Skin of body (tissue), 2 donors: ENCODE results near the gene SYDE2. TPM values are rescaled to one million over a fixed set of nuclear protein-coding genes. Genes with fewer than 3 reads are reported as not detected.
A peak's percentile ranks its signal among the peaks of the same experiment; 100 is the strongest.
"Not testable (repeated sequence)": the region's sequence is repeated elsewhere in the genome, so short reads cannot be mapped to it uniquely, and the experiment has no call there.

ENCODE experiments used
- DNase-seq: peaks from one replicate; lab custom pipeline; 2025; lab: John Stamatoyannopoulos, UW
- total RNA-seq: library from RNA; depleted of rRNA; stranded (reverse); fragments of >200 nt; gene quantifications from one replicate; pipeline ENCODE4 v1.2.3, GENCODE V29; 2014

The SYDE2 gene
- 22.0 TPM for total RNA-seq

DNA sequence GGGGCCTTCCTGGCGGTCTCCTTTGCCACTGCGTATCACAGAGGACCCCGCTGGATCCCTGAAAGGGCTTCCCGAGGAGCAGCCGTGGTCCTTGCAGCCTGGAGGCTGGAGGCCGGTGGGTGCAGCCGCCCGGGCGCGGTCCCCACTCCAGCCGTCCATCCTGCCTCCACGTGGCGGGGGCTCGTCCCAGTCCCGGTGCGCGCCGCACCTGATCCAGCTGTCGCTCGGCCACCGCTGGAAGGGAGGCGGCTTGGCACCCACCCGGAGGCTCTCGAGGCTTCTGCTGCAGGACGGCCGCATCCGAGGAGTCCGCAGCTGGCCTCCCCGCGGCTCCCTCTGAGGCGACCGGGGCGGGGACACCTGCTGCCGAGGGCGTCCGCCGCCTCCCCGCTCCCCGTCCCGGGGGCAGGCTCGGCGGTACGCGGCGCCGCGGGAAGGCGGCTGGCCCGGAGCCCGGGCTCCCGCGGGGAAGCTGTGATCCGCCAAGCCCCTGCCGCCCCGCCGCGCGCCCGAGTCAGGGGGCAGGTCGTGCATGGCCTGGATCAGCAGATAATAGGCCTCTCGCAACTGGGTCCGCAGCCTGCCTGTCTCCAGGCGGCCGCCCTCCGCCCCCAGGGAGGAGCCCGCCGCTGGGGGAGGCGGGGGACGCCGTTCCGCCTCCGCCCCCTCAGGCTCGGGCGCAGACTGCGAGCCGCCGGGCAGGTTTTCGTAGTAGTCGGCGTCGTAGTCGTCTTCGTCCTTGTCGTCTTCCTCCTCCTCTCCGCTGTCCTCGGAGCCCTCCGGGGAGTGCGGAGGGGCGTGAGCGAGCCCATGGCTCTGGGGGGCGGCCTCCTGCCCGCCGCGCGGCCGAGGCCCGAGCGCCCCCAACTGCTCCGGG is at the start of gene SYDE2:
TSS of gene SYDE2 (minus strand) at position 554 of the 877 bp plus-strand sequence. CDS start at position 534, 20 bp downstream.
- DNase-seq: peak; percentile 32

DNA sequence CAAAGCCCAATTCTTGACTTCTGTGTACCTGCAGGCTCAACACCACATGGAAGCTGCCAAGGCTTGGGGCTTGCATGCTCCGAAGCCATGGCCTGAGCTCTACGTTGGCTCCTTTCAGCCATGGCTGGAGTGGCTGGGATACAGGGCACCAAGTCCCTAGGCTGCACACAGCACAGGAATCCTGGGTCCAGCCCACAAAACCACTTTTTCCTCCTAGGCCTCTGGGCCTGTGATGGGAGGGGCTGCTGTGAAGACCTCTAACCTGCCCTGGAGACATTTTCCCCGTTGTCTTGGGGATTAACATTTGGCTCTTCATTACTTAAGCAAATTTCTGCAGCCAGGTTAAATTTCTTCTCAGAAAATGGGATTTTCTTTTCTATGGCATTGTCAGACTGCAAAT is 48.2 kb upstream of the SYDE2 start:
- not testable (repeated sequence) for DNase-seq

- no peak for DNase-seq
These were observed 45.1 kb upstream of the SYDE2 start for GRCh38 chr1:85245891-85246290.

DNA sequence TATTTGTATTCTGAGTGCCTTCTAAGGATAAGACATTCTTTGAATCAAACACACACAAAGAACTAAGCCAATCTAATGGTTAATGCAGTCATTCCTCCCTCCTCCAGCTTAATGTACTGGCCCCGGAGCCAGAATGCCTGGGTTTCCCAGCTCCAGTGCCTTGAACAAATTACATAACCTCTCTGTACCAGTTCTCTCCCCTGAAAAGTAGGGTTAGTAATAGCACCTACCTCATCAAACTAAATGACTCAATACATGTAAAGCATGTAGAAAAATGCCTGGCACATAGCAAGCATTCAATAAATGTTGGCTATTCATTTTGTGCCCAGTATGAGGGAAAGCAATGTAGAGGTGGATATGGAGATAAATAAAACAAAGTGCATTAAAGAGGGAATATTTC is 44.6 kb upstream of the SYDE2 start:
- DNase-seq: no peak

- peak; percentile 93 for DNase-seq
These were observed 43.6 kb upstream of the SYDE2 start for GRCh38 chr1:85244271-85245061.

GRCh38 chr1:85243372-85243771 is 42.6 kb upstream of the SYDE2 start:
- DNase-seq: peak; percentile 49

- peak; percentile 21 for DNase-seq
These were observed 39.8 kb upstream of the SYDE2 start for GRCh38 chr1:85240643-85241042.

DNA sequence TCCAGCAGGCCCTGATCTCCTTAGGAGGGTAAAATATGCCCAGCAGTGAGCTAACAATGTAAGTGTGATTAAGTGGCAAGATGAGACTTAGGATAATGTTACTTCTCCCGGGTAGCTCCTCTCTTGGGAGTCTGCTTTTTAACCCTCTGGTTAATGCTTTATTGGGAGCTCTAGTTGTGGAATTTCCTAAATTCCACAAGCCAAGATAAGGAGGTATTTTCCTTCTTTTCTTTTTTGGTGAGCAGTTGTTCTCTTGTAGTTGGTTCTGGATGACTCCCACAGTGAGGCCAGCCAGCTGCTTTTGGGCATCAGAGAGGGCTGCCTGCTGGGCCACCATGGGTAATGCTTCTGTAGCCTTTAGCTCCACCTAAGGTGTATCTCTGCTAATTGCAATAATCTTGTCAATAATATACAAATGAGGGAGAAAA is 39.4 kb upstream of the SYDE2 start:
- DNase-seq: no peak

DNA sequence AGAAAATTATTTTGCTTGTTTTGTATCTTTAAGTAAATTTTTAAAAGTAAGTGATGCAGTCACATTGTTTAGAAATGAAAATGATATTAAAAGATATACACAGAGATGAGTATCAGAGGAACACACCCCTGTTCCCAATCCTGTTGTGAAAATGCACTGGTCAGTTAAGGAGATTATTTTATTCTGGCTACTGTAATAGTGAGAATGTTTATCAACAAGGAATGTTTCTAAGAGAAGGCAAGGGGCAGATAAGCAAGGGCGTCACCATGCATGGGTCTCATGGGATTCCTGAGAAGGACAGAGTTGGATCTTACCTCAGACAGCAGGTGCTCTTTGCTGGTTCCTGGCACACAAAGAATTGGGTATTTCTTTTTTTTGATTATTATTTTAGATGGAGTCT is 36.8 kb upstream of the SYDE2 start:
- no peak for DNase-seq

- no peak for DNase-seq
These were observed 29.6 kb upstream of the SYDE2 start for GRCh38 chr1:85230305-85230977.

GRCh38 chr1:85229574-85230097 is 28.8 kb upstream of the SYDE2 start:
- DNase-seq: no peak

- peak; percentile 63 for DNase-seq
These were observed 28.2 kb upstream of the SYDE2 start for GRCh38 chr1:85228972-85229371.

- DNase-seq: peak; percentile 46
These were observed 25.0 kb upstream of the SYDE2 start for GRCh38 chr1:85225624-85226380.

- peak; percentile 60 for DNase-seq
These were observed 24.2 kb upstream of the SYDE2 start for GRCh38 chr1:85224734-85225623.

DNA sequence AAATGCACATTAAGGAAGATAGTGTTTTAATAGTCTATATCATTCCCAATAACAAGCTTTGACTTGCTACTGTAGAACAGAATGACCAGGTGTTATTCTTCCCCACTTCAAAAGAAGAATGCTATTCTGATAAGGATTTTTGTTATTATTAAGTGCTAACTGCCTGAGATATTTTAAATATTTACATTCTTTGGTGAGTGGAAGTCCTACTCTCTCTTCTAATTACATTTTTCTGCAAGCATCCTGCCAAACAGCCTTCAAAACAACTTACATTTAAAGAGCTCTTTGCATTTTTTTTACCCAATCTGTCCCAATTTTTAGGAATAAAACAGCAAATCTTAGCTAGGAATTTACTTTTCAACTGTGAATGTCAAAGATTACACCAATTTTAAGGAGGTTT is 23.5 kb upstream of the SYDE2 start:
- no peak for DNase-seq

DNA sequence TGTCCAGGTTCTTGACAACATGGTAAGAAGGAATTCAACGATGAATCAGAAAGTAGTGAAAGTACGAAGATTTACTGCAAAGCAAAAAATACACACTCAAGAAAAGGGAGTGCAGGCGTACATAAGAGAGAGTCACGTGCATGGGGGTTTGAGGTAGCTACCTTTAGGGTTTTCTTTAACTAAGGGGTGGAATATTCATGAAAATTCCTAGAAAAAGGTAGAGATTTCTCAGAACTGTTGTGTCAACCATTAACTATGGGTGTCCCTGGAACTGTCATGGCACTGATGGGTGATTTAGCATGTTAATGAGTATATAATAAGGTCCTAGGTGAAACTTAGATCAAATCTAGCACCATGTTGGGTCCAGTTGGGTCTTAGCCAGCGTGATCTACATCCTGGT is 22.5 kb upstream of the SYDE2 start:
- no peak for DNase-seq

GRCh38 chr1:85220756-85221201 is 20.0 kb upstream of the SYDE2 start:
- peak; percentile 83 for DNase-seq

GRCh38 chr1:85219853-85220610 is 19.2 kb upstream of the SYDE2 start:
- no peak for DNase-seq

DNA sequence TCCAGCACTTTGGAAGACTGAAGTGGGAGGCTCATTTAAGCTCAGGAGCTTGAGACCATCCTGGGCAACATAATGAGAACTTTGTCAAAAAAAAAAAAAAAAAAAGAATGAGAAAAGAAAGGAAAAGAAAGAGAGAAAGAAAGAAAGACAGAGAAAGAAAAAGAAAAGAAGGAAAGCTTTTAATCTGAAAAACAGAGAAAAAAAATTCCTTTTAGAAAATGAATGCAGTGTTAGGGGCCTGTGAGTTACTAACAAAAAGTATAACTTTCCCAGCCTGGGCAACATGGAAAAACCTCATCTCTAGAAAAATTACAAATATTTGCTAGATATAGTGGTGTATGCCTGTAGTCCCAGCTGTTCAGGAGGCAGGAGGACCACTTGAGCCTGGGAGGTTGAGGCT is 15.9 kb upstream of the SYDE2 start:
- no peak for DNase-seq
